HG03575 (cell line): ENCODE measurements around the gene FAM98B.
"Not testable (repeated sequence)": the region's sequence is repeated elsewhere in the genome, so short reads cannot be mapped to it uniquely, and the experiment has no call there.

Experiments used
- ATAC-seq: cut with Tn5 transposase; IDR thresholded peaks from one replicate; pipeline ENCODE4 v1.9.1; 2021; ENCODE audit not compliant: unreplicated experiment, insufficient number of reproducible peaks, low FRiP score; ENCODE audit errors: extremely low read depth

FAM98B gene

GRCh38 chr15:38453971-38454695, at the start of gene FAM98B:
FAM98B (plus strand) TSS chr15:38454127; CDS start chr15:38454162, 35 bp downstream.
- ATAC-seq: no peak

DNA sequence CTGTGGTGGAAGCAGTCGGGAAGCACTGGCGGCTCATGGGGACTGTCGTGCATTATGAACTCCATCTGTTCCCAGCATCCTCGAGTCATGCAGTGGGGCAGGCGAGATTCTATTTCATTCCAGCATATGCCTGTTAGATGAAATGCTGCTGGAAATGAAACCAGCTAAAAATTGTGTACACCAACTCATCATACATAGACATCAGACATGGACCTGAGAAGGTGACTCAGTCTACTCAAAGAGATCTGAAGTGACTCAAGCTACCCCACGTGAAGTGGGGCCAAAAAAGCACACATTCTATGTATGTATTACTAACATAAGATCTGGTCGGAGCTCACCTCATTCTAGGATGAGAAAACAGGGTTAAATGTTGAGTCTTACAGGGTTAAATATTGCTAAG, 47.5 kb upstream of the FAM98B start:
- ATAC-seq: no peak

- no peak for ATAC-seq
Measured at GRCh38 chr15:38408576-38408975, 45.4 kb upstream of the FAM98B start.

GRCh38 chr15:38411902-38412301, 42.0 kb upstream of the FAM98B start:
- ATAC-seq: no peak

- no peak for ATAC-seq
Measured at GRCh38 chr15:38412466-38412865, 41.5 kb upstream of the FAM98B start.

- ATAC-seq: no peak
Measured at GRCh38 chr15:38414357-38414756, 39.6 kb upstream of the FAM98B start.

DNA sequence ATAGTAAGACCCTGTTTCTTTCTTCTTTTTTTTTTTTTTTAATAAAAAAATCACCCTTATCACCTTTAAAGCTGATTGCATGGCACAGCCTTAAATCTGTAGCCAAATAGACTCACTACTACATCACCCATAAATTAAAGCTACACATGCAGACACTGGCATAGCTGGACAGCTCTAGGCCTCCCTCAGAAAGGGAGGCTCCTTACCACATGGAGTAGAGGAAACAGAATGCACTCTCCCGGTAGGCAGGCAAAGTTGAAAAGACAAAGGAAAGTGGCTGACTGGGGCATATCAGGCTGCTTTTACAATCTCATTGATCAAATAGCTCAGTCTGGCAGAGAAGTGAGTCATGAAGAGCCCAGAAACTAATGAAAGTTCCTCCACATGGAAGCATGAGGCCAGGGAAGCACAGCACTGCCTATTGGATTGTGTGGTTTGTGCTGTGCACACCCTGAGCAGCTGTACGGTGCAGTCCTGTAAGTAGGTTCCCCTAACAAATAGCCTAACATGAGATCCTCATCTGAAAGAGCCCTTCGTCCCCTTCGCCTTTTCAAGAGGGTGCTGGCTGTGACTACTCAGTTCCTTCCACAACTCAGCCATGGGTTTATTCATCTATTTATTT, 32.7 kb upstream of the FAM98B start:
- no peak for ATAC-seq

DNA sequence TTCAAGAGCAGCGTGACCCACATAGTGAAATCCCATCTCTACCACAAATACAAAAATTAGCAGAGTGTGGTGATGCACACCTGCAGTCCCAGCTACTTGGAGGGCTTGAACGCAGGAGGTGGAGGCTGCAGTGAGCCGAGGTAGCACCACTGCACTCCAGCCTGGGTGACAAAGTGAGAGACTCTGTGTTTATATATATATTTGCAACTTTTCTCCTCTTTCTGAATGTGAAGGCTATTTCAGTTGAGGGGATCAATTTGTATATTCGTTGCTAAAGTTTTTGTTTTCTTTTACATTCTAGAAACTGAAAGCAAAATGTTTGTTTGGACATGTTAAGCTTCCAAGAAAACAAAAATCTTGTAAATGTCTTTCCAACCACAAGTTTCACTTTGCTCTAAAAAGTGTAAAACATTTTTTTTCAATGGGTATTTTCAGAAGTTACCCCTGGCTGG, 29.8 kb upstream of the FAM98B start:
- ATAC-seq: no peak

DNA sequence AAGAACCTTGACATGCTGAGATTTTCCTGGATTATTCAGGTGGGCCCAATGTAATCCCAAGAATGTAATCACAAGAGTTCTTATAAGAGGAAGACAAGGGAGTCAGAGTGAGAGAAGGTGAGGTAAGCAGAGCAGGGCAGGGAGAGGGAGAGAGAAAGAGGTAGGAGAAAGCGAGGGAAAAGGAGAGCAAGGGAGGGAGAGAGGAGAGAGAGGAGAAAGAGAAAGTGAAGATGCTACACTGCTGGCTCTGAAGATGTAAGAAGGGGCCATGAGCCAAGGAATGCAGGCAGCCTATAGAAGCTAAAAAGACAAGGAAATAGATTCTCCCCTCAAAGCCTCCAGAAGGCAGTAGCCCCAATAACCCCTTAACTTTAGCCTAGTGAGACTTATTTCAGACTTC, 28.7 kb upstream of the FAM98B start:
- ATAC-seq: no peak

GRCh38 chr15:38427380-38427779, 26.5 kb upstream of the FAM98B start:
- no peak for ATAC-seq

GRCh38 chr15:38430106-38430760, 23.7 kb upstream of the FAM98B start:
- ATAC-seq: no peak

- no peak for ATAC-seq
Measured at GRCh38 chr15:38436993-38437392, 16.9 kb upstream of the FAM98B start.

DNA sequence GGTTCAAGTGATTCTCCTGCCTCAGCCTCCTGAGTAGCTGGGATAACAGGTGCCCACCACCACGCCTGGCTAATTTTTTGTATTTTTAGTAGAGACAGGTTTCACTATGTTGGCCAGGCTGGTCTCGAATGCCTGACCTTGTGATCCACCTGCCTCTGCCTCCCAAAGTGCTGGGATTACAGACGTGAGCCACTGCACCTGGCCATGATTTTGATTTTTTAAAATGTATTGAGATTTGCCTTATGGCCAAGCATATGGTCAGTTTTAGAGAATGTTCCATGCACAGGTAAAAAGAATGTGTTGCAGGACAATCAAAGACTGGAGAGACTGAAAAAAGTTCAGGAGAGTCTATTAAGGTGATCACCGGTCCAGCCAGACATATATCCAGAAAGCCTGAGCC, 16.3 kb upstream of the FAM98B start:
- not testable (repeated sequence) for ATAC-seq

GRCh38 chr15:38438031-38438986, 15.6 kb upstream of the FAM98B start:
- ATAC-seq: no peak

GRCh38 chr15:38440353-38441129, 13.4 kb upstream of the FAM98B start:
- ATAC-seq: peak; percentile 58

GRCh38 chr15:38441130-38441519, 12.8 kb upstream of the FAM98B start:
- no peak for ATAC-seq

DNA sequence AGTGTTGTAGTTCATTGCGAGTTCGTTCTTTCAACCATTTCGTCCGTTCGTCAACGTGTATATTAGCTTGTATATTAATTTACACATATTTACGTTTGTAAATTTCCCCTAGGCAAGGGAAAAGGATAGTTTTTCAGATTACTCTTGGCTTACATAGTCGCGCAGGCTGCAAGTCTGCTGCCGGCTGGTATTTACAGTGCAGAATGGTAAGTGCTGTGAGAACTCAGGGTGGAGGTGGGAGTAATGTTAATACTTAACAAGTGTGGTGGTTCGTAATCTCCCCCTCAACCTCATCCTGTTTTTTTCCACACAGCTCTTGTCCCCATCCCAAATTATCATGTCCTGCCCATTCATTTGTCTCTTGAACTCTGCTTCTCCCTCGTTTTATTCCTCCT, 766 bp downstream of the FAM98B start:
- ATAC-seq: no peak

DNA sequence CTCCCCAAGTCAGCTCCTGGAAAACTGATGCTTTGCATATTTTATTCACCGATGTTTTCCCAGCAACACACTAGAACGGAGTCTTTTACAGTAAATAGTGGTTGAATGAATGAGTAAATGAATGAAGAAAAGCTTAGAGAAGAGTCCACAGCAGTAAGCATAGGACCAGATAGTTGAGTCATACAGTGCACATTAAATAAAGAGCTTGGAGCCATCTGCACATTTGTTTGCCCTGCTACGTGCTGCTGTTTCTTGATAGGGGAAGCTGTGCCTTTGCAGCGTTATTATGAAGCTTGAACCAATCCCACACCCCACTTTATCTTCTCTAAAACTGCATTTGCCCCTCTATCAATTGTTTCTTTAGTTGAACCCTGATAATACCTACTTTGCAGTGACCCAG, 1.2 kb downstream of the FAM98B start:
- no peak for ATAC-seq
